Spleen (tissue), 7 donors: ENCODE measurements around the gene COL27A1.

Experiments used
- POLR2A ChIP-seq, 3 donors: fragments of 450-650 bp; IDR thresholded peaks; one replicate each; pipeline ENCODE4 v1.5.1; 2017; ENCODE audit warnings: antibody characterized with exemption in 3 of 3, mild to moderate bottlenecking in 1 of 3
- TF ChIP-seq, protein P1 (sequence below), 11 experiments: fragments of 200-600 bp in 7 of 11; fragments of 450-650 bp in 4 of 11; sonication (generic) in 4 of 11; IDR thresholded peaks in 8 of 11; conservative IDR thresholded peaks in 3 of 11; 1 replicate in 7 of 11; 2 replicates in 4 of 11; pipeline versions ENCODE4 v1.4.0 to v1.8.0; 2016 to 2021; ENCODE audit warnings: antibody characterized with exemption in 11 of 11, inconsistent platforms in 4 of 11, mild to moderate bottlenecking in 1 of 11
- donor health status: DM: no; HTN: no; CAD: no; lungs with moderate emphysema.
- donor health status: DM: no; HTN: no; CAD: no.
- donor health status: DM: no; HTN: no; CAD: no.

DNA sequence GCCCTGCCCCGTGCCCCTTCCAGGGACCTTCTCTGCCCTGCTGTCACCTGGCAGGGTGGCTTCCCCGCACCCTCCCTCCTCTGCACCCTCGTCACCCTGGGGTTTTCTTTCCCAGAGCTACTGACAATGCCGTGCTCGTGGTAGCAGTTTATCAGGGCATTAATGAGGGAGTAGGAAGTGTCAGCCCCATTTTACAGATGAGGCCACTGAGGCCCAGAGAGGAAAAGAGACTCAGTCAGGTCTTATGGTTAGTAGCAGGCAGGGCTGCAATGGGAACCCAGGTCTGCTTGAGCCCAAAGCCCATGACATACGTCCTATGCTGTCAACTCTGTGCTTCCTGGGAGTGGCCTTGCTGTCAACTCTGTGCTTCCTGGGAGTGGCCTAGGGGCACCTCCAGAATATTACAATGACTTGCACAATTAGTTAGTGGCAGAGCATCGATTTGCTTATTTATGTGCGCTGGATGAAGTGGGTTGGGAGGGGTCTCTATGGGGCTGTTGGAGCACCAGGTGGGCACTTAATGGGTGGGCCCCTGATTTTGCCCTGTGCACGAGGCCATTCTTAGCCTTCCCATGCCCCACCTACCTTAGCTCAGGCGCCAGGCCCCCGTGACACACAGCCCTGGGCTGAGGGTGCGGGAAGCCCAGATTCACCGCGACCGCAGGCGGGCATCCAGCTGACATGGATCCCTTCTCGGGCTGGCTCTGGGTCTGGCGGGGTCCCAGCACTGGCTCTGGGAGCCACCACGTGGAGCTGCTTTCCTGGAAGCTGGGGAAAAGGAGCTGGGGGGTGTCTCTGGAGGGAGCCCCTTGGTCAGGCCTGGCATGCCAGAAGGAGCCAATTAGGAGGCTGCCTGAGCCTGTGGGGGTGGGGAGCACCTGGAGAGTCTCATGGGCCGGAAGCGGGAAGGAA lies 85.6 kb downstream of the COL27A1 start:
- TF ChIP-seq, protein P1, sequence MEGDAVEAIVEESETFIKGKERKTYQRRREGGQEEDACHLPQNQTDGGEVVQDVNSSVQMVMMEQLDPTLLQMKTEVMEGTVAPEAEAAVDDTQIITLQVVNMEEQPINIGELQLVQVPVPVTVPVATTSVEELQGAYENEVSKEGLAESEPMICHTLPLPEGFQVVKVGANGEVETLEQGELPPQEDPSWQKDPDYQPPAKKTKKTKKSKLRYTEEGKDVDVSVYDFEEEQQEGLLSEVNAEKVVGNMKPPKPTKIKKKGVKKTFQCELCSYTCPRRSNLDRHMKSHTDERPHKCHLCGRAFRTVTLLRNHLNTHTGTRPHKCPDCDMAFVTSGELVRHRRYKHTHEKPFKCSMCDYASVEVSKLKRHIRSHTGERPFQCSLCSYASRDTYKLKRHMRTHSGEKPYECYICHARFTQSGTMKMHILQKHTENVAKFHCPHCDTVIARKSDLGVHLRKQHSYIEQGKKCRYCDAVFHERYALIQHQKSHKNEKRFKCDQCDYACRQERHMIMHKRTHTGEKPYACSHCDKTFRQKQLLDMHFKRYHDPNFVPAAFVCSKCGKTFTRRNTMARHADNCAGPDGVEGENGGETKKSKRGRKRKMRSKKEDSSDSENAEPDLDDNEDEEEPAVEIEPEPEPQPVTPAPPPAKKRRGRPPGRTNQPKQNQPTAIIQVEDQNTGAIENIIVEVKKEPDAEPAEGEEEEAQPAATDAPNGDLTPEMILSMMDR (IDR thresholded peaks at IDR 0.05 in 8 of 11, conservative IDR thresholded peaks at IDR 0.05 in 3 of 11) = no peak
- TF ChIP-seq POLR2A (IDR thresholded peaks at IDR 0.05) = no peak
